ENCODE measurements around the gene GSC2. TPM values are rescaled to one million over a fixed set of nuclear protein-coding genes. Genes with fewer than 3 reads are reported as not detected.

The GSC2 gene
- total RNA-seq, 1 experiment from 2014 or later: not detected

GRCh38 chr22:19136915-19137314, 13.2 kb downstream of the GSC2 start:
- no peak overlapping the region for H3K4me3 Mint-ChIP-seq (ENCODE audit: unreplicated experiment)
- CTCF ChIA-PET: no interaction called here
- H3K4me1 Mint-ChIP-seq (ENCODE audit: low read depth, unreplicated experiment): no peaks in the 10 kb centered on the region
- H3K27me3 Mint-ChIP-seq (ENCODE audit: insufficient read depth, unreplicated experiment): no peaks in the 10 kb centered on the region
- Histone ChIP-seq H3K9me3 (no peaks in the 10 kb centered on the region), H3K27me3 (replicated peaks; ENCODE audit: control insufficient read depth, insufficient read depth, low read length) (no peaks in the 10 kb centered on the region), H3K36me3 (ENCODE audit: control insufficient read depth, insufficient read depth, low read length) (peaks cover 2% of the 10 kb centered on the region; the same call in 1 of the 2 replicates), H3K4me1 (no peaks in the 10 kb centered on the region), H3K4me3 (ENCODE audit: low read depth, low read length) (no peak overlapping the region)
- DNase-seq: no peak
- POLR2A ChIA-PET: no interaction called here
- TF ChIP-seq CTCF (IDR thresholded peaks at IDR 0.05; ENCODE audit: insufficient read depth in 1 of 2, low read depth in 1 of 2, low read length in 1 of 2, severe bottlenecking in 1 of 2, unreplicated experiment in 1 of 2): no peak
- BruUV-seq (replicated peaks): no TSS peak
- no peak overlapping the region for H3K27ac Mint-ChIP-seq (ENCODE audit: unreplicated experiment)
- no peaks in the 10 kb centered on the region for H3K9me3 Mint-ChIP-seq (ENCODE audit: unreplicated experiment)
- intact Hi-C loops (cut with micrococcal nuclease; ENCODE audit: unreplicated experiment): no loop called here
- peaks cover 29% of the 10 kb centered on the region for H3K36me3 Mint-ChIP-seq (ENCODE audit: insufficient read depth, unreplicated experiment)

- no TSS peak for BruUV-seq (replicated peaks)
- H3K9me3 Mint-ChIP-seq (ENCODE audit: unreplicated experiment): no peaks in the 10 kb centered on the region
Measured at GRCh38 chr22:19134874-19135273, 15.2 kb downstream of the GSC2 start.

GRCh38 chr22:19134176-19134831, 15.8 kb downstream of the GSC2 start:
- Histone ChIP-seq H3K9me3 (no peaks in the 10 kb centered on the region), H3K4me1 (no peaks in the 10 kb centered on the region), H3K36me3 (ENCODE audit: control insufficient read depth, insufficient read depth, low read length) (peaks cover 2% of the 10 kb centered on the region; the same call in 1 of the 2 replicates), H3K4me3 (ENCODE audit: low read depth, low read length) (no peak overlapping the region), H3K27me3 (replicated peaks; ENCODE audit: control insufficient read depth, insufficient read depth, low read length) (no peaks in the 10 kb centered on the region)
- POLR2A ChIA-PET: no interaction called here
- no peaks in the 10 kb centered on the region for H3K27me3 Mint-ChIP-seq (ENCODE audit: insufficient read depth, unreplicated experiment)
- H3K4me3 Mint-ChIP-seq (ENCODE audit: unreplicated experiment): no peak overlapping the region
- CTCF ChIA-PET: no interaction called here
- H3K9me3 Mint-ChIP-seq (ENCODE audit: unreplicated experiment): no peaks in the 10 kb centered on the region
- H3K4me1 Mint-ChIP-seq (ENCODE audit: low read depth, unreplicated experiment): no peaks in the 10 kb centered on the region
- no peak for DNase-seq
- no peak for TF ChIP-seq CTCF (IDR thresholded peaks at IDR 0.05; ENCODE audit: insufficient read depth in 1 of 2, low read depth in 1 of 2, low read length in 1 of 2, severe bottlenecking in 1 of 2, unreplicated experiment in 1 of 2)
- intact Hi-C loops (cut with micrococcal nuclease; ENCODE audit: unreplicated experiment): no loop called here
- peaks cover 14% of the 10 kb centered on the region for H3K36me3 Mint-ChIP-seq (ENCODE audit: insufficient read depth, unreplicated experiment)
- H3K27ac Mint-ChIP-seq (ENCODE audit: unreplicated experiment): no peak overlapping the region
- BruUV-seq (replicated peaks): no TSS peak

More at GRCh38 chr22:19134874-19135273, 15.2 kb downstream of the GSC2 start:
- ChIA-PET POLR2A (no interaction called here), CTCF (no interaction called here)
- Histone ChIP-seq H3K36me3 (ENCODE audit: control insufficient read depth, insufficient read depth, low read length) (peaks cover 2% of the 10 kb centered on the region; the same call in 1 of the 2 replicates), H3K27me3 (replicated peaks; ENCODE audit: control insufficient read depth, insufficient read depth, low read length) (no peaks in the 10 kb centered on the region), H3K9me3 (no peaks in the 10 kb centered on the region), H3K4me1 (no peaks in the 10 kb centered on the region), H3K4me3 (ENCODE audit: low read depth, low read length) (no peak overlapping the region)
- H3K27me3 Mint-ChIP-seq (ENCODE audit: insufficient read depth, unreplicated experiment): no peaks in the 10 kb centered on the region
- no peak for TF ChIP-seq CTCF (IDR thresholded peaks at IDR 0.05; ENCODE audit: insufficient read depth in 1 of 2, low read depth in 1 of 2, low read length in 1 of 2, severe bottlenecking in 1 of 2, unreplicated experiment in 1 of 2)
- no peaks in the 10 kb centered on the region for H3K4me1 Mint-ChIP-seq (ENCODE audit: low read depth, unreplicated experiment)
- intact Hi-C loops (cut with micrococcal nuclease; ENCODE audit: unreplicated experiment): no loop called here
- H3K4me3 Mint-ChIP-seq (ENCODE audit: unreplicated experiment): no peak overlapping the region
- no peak overlapping the region for H3K27ac Mint-ChIP-seq (ENCODE audit: unreplicated experiment)
- peaks cover 14% of the 10 kb centered on the region for H3K36me3 Mint-ChIP-seq (ENCODE audit: insufficient read depth, unreplicated experiment)
- DNase-seq: no peak

All from Caco-2 (cell line).